IPS-18c (cell line): ENCODE measurements around the gene THRB.

Experiments
- H3K4me3 ChIP-seq: 2 replicates; pipeline ENCODE4 v1.7.0; 2013; ENCODE audit warnings: low read depth, mild to moderate bottlenecking, low read length, moderate library complexity; ENCODE audit not compliant: insufficient read depth
- H3K9me3 ChIP-seq: one replicate; pipeline ENCODE4 v1.6.1; 2013; ENCODE audit warnings: mild to moderate bottlenecking, low read length, moderate library complexity; ENCODE audit not compliant: control insufficient read depth, insufficient read depth

Gene THRB

GRCh38 chr3:24475925-24476324 is 18.7 kb downstream of the THRB start:
- H3K9me3 ChIP-seq = peaks cover 3% of the 10 kb centered on the region
- no peak overlapping the region for H3K4me3 ChIP-seq

GRCh38 chr3:24474862-24475261 is 19.8 kb downstream of the THRB start:
- Histone ChIP-seq H3K4me3 (no peak overlapping the region), H3K9me3 (peaks cover 3% of the 10 kb centered on the region)

GRCh38 chr3:24472358-24472757 is 22.3 kb downstream of the THRB start:
- peaks cover 3% of the 10 kb centered on the region for H3K9me3 ChIP-seq
- H3K4me3 ChIP-seq = no peak overlapping the region

GRCh38 chr3:24471486-24471885 is 23.2 kb downstream of the THRB start:
- H3K4me3 ChIP-seq = no peak overlapping the region
- H3K9me3 ChIP-seq = peaks cover 3% of the 10 kb centered on the region

- Histone ChIP-seq H3K9me3 (peaks cover 3% of the 10 kb centered on the region), H3K4me3 (no peak overlapping the region)
These were observed 24.4 kb downstream of the THRB start for GRCh38 chr3:24470277-24470676.

- no peak overlapping the region for H3K4me3 ChIP-seq
- H3K9me3 ChIP-seq = no peaks in the 10 kb centered on the region
These were observed 30.3 kb downstream of the THRB start for GRCh38 chr3:24464389-24464788.

GRCh38 chr3:24462737-24463136 is 31.9 kb downstream of the THRB start:
- H3K4me3 ChIP-seq = no peak overlapping the region
- H3K9me3 ChIP-seq = no peaks in the 10 kb centered on the region

GRCh38 chr3:24460974-24461373 is 33.7 kb downstream of the THRB start:
- no peak overlapping the region for H3K4me3 ChIP-seq
- H3K9me3 ChIP-seq = no peaks in the 10 kb centered on the region

GRCh38 chr3:24457719-24458118 is 36.9 kb downstream of the THRB start:
- no peaks in the 10 kb centered on the region for H3K9me3 ChIP-seq
- no peak overlapping the region for H3K4me3 ChIP-seq

GRCh38 chr3:24454856-24455255 is 39.8 kb downstream of the THRB start:
- Histone ChIP-seq H3K4me3 (no peak overlapping the region), H3K9me3 (no peaks in the 10 kb centered on the region)

- Histone ChIP-seq H3K4me3 (no peak overlapping the region), H3K9me3 (no peaks in the 10 kb centered on the region)
These were observed 40.3 kb downstream of the THRB start for GRCh38 chr3:24454393-24454792.

- no peaks in the 10 kb centered on the region for H3K9me3 ChIP-seq
- H3K4me3 ChIP-seq = no peak overlapping the region
These were observed 43.1 kb downstream of the THRB start for GRCh38 chr3:24451461-24452099.

- no peaks in the 10 kb centered on the region for H3K9me3 ChIP-seq
- H3K4me3 ChIP-seq = no peak overlapping the region
These were observed 44.3 kb downstream of the THRB start for GRCh38 chr3:24450160-24450907.

GRCh38 chr3:24447836-24448235 is 46.8 kb downstream of the THRB start:
- no peaks in the 10 kb centered on the region for H3K9me3 ChIP-seq
- H3K4me3 ChIP-seq = no peak overlapping the region

GRCh38 chr3:24446032-24446431 is 48.6 kb downstream of the THRB start:
- Histone ChIP-seq H3K4me3 (no peak overlapping the region), H3K9me3 (no peaks in the 10 kb centered on the region)

GRCh38 chr3:24443476-24443875 is 51.2 kb downstream of the THRB start:
- no peaks in the 10 kb centered on the region for H3K9me3 ChIP-seq
- no peak overlapping the region for H3K4me3 ChIP-seq

GRCh38 chr3:24440760-24441464 is 53.7 kb downstream of the THRB start:
- H3K9me3 ChIP-seq = no peaks in the 10 kb centered on the region
- H3K4me3 ChIP-seq = no peak overlapping the region

GRCh38 chr3:24439021-24439420 is 55.6 kb downstream of the THRB start:
- Histone ChIP-seq H3K4me3 (no peak overlapping the region), H3K9me3 (no peaks in the 10 kb centered on the region)
